SK-N-MC (cell line): Measurements from ENCODE around the gene FAN1.

Experiments used
- DNase-seq: peaks from one replicate; pipeline ENCODE4 v3.0.0-alpha.2; 2011; ENCODE audit warnings: low read depth, low spot score
- H3K27ac ChIP-seq: fragments of 200-600 bp; sonication (generic); 2 replicates; pipeline ENCODE4 v1.5.1; 2016; ENCODE audit warnings: mixed run types
- H3K36me3 ChIP-seq: fragments of 200-600 bp; sonication (generic); 2 replicates; pipeline ENCODE4 v1.6.1; 2017; ENCODE audit warnings: antibody characterized with exemption, low read length, mixed read lengths; ENCODE audit not compliant: insufficient read depth
- H3K4me3 ChIP-seq: fragments of 200-600 bp; sonication (generic); 2 replicates; pipeline ENCODE4 v1.5.1; 2016
- H3K9ac ChIP-seq: fragments of 200-600 bp; sonication (generic); 2 replicates; pipeline ENCODE4 v1.8.0; 2017; ENCODE audit warnings: mixed run types, mixed read lengths; ENCODE audit not compliant: insufficient read length
- H3K9me3 ChIP-seq: fragments of 200-600 bp; sonication (generic); 2 replicates; pipeline ENCODE4 v1.6.1; 2017; ENCODE audit warnings: low read depth, mild to moderate bottlenecking, antibody characterized with exemption, low read length, moderate library complexity, mixed read lengths
- EZH2 ChIP-seq: fragments of 200-600 bp; sonication (generic); IDR thresholded peaks from one replicate; pipeline ENCODE4 v1.6.1; 2017; ENCODE audit warnings: antibody characterized with exemption
- FOXP2 ChIP-seq: optimal IDR thresholded peaks from 2 replicates; pipeline ENCODE3; 2011; ENCODE audit warnings: mild to moderate bottlenecking, moderate library complexity; ENCODE audit not compliant: insufficient read depth; ENCODE audit errors: extremely low read length, control extremely low read depth
- POLR2AphosphoS5 ChIP-seq: IDR thresholded peaks from 2 replicates; pipeline ENCODE4 v1.6.1; 2012; ENCODE audit warnings: mild to moderate bottlenecking, low read depth, low read length, borderline replicate concordance

Gene FAN1

GRCh38 chr15:30925686-30926085, 22.0 kb downstream of the FAN1 start:
- Histone ChIP-seq H3K4me3 (no peak overlapping the region), H3K27ac (no peak overlapping the region), H3K9me3 (no peaks in the 10 kb centered on the region), H3K36me3 (peaks cover 78% of the 10 kb centered on the region), H3K9ac (no peak overlapping the region)
- DNase-seq, result no peak
- no peak for TF ChIP-seq POLR2AphosphoS5
- no peak for TF ChIP-seq EZH2
- no peak for TF ChIP-seq FOXP2

GRCh38 chr15:30926161-30926560, 22.4 kb downstream of the FAN1 start:
- no peak for DNase-seq
- no peak overlapping the region for H3K27ac ChIP-seq
- no peak overlapping the region for H3K9ac ChIP-seq
- H3K36me3 ChIP-seq, result peaks cover 78% of the 10 kb centered on the region
- no peak for TF ChIP-seq POLR2AphosphoS5
- no peak for TF ChIP-seq EZH2
- TF ChIP-seq FOXP2, result no peak
- H3K4me3 ChIP-seq, result no peak overlapping the region
- H3K9me3 ChIP-seq, result no peaks in the 10 kb centered on the region

- peaks cover 72% of the 10 kb centered on the region for H3K36me3 ChIP-seq
- H3K9ac ChIP-seq, result no peak overlapping the region
- H3K27ac ChIP-seq, result no peak overlapping the region
- no peaks in the 10 kb centered on the region for H3K9me3 ChIP-seq
- no peak overlapping the region for H3K4me3 ChIP-seq
- no peak for TF ChIP-seq POLR2AphosphoS5
- no peak for TF ChIP-seq FOXP2
- no peak for TF ChIP-seq EZH2
- DNase-seq, result no peak
Measured at GRCh38 chr15:30927148-30927761, 23.5 kb downstream of the FAN1 start.

- Histone ChIP-seq H3K9ac (no peak overlapping the region), H3K9me3 (no peaks in the 10 kb centered on the region), H3K4me3 (no peak overlapping the region), H3K36me3 (peaks cover 65% of the 10 kb centered on the region), H3K27ac (no peak overlapping the region)
- DNase-seq, result no peak
- no peak for TF ChIP-seq EZH2
- no peak for TF ChIP-seq POLR2AphosphoS5
- no peak for TF ChIP-seq FOXP2
Measured at GRCh38 chr15:30928076-30928475, 24.4 kb downstream of the FAN1 start.

- no peaks in the 10 kb centered on the region for H3K9me3 ChIP-seq
- no peak overlapping the region for H3K4me3 ChIP-seq
- no peak for TF ChIP-seq FOXP2
- no peak overlapping the region for H3K27ac ChIP-seq
- no peak overlapping the region for H3K9ac ChIP-seq
- DNase-seq, result no peak
- H3K36me3 ChIP-seq, result peaks cover 62% of the 10 kb centered on the region
Measured at GRCh38 chr15:30929064-30929669, 25.5 kb downstream of the FAN1 start.

GRCh38 chr15:30929982-30930381, 26.3 kb downstream of the FAN1 start:
- Histone ChIP-seq H3K27ac (no peak overlapping the region), H3K9ac (no peak overlapping the region), H3K36me3 (peaks cover 57% of the 10 kb centered on the region), H3K4me3 (no peak overlapping the region), H3K9me3 (no peaks in the 10 kb centered on the region)
- DNase-seq, result no peak
- TF ChIP-seq POLR2AphosphoS5, result no peak
- no peak for TF ChIP-seq EZH2
- no peak for TF ChIP-seq FOXP2

- no peak for TF ChIP-seq FOXP2
- no peak for TF ChIP-seq POLR2AphosphoS5
- no peak for TF ChIP-seq EZH2
- Histone ChIP-seq H3K9me3 (no peaks in the 10 kb centered on the region), H3K9ac (no peak overlapping the region), H3K36me3 (peaks cover 56% of the 10 kb centered on the region), H3K27ac (no peak overlapping the region), H3K4me3 (no peak overlapping the region)
- DNase-seq, result no peak
Measured at GRCh38 chr15:30930422-30930821, 26.7 kb downstream of the FAN1 start.

GRCh38 chr15:30933293-30933692, 29.6 kb downstream of the FAN1 start:
- TF ChIP-seq EZH2 (no peak), POLR2AphosphoS5 (no peak), FOXP2 (no peak)
- no peak for DNase-seq
- no peak overlapping the region for H3K27ac ChIP-seq
- H3K9me3 ChIP-seq, result no peaks in the 10 kb centered on the region
- no peak overlapping the region for H3K9ac ChIP-seq
- H3K4me3 ChIP-seq, result no peak overlapping the region
- H3K36me3 ChIP-seq, result peaks cover 58% of the 10 kb centered on the region

GRCh38 chr15:30939161-30939560, 35.4 kb downstream of the FAN1 start:
- no peak overlapping the region for H3K9ac ChIP-seq
- peaks cover 78% of the 10 kb centered on the region for H3K36me3 ChIP-seq
- no peak for DNase-seq
- TF ChIP-seq FOXP2 (no peak), POLR2AphosphoS5 (no peak)
- no peak overlapping the region for H3K4me3 ChIP-seq
- no peak overlapping the region for H3K27ac ChIP-seq
- H3K9me3 ChIP-seq, result no peaks in the 10 kb centered on the region

- TF ChIP-seq FOXP2 (no peak), EZH2 (no peak), POLR2AphosphoS5 (no peak)
- peaks cover 76% of the 10 kb centered on the region for H3K36me3 ChIP-seq
- no peak overlapping the region for H3K9ac ChIP-seq
- H3K9me3 ChIP-seq, result no peaks in the 10 kb centered on the region
- no peak overlapping the region for H3K27ac ChIP-seq
- no peak for DNase-seq
- no peak overlapping the region for H3K4me3 ChIP-seq
Measured at GRCh38 chr15:30940359-30940758, 36.6 kb downstream of the FAN1 start.
